Astrocyte (in vitro differentiated cells and primary cell): ENCODE data around the gene RECK. TPM values are rescaled to one million over a fixed set of nuclear protein-coding genes. Genes with fewer than 3 reads are reported as not detected.

Experiments
- DNase-seq: peaks from one replicate; pipeline ENCODE4 v3.0.0-alpha.2; 2010; ENCODE audit warnings: low read depth
- FAIRE-seq: peaks from 2 replicates; lab custom pipeline; 2011; peaks lifted over from hg19 to GRCh38; lab: Jason Lieb, UNC
- H2AFZ ChIP-seq: 2 replicates; pipeline ENCODE4 v1.6.0; 2012; ENCODE audit warnings: low read depth, low read length, inconsistent platforms
- H3K27ac ChIP-seq: 2 replicates; pipeline ENCODE4 v1.5.1; 2011; ENCODE audit warnings: low read depth, low read length, inconsistent platforms
- H3K27me3 ChIP-seq: 2 replicates; pipeline ENCODE4 v1.6.0; 2011; ENCODE audit warnings: low read length, inconsistent platforms; ENCODE audit not compliant: insufficient read depth
- H3K36me3 ChIP-seq: 2 replicates; pipeline ENCODE4 v1.5.1; 2011; ENCODE audit warnings: low read length, inconsistent platforms; ENCODE audit not compliant: insufficient read depth
- H3K4me1 ChIP-seq: 2 replicates; pipeline ENCODE4 v1.5.1; 2011; ENCODE audit warnings: low read length, inconsistent platforms; ENCODE audit not compliant: insufficient read depth
- H3K4me2 ChIP-seq: 2 replicates; pipeline ENCODE4 v1.6.0; 2012; ENCODE audit warnings: low read length, inconsistent platforms
- H3K4me3 ChIP-seq: 2 replicates; pipeline ENCODE4 v1.5.1; 2011; ENCODE audit warnings: low read depth, mild to moderate bottlenecking, low read length, inconsistent platforms; ENCODE audit not compliant: insufficient read depth
- H3K79me2 ChIP-seq: 2 replicates; pipeline ENCODE4 v1.6.0; 2012; ENCODE audit warnings: mild to moderate bottlenecking, low read length, inconsistent platforms; ENCODE audit not compliant: insufficient read depth
- H3K9ac ChIP-seq: 2 replicates; pipeline ENCODE4 v1.6.0; 2012; ENCODE audit warnings: mild to moderate bottlenecking, low read length, inconsistent platforms
- H3K9me3 ChIP-seq: 2 replicates; pipeline ENCODE4 v1.5.1; 2012; ENCODE audit warnings: low read depth, mild to moderate bottlenecking, low read length, inconsistent platforms; ENCODE audit not compliant: insufficient read depth
- H4K20me1 ChIP-seq: 2 replicates; pipeline ENCODE4 v1.6.0; 2012; ENCODE audit warnings: low read length, inconsistent platforms; ENCODE audit not compliant: insufficient read depth
- H3K27ac Mint-ChIP-seq: one replicate; pipeline ENCODE4 v1.8.0; 2021; ENCODE audit warnings: mild to moderate bottlenecking, mixed read lengths; ENCODE audit not compliant: unreplicated experiment
- H3K27me3 Mint-ChIP-seq: one replicate; pipeline ENCODE4 v1.8.0; 2021; ENCODE audit warnings: low read depth, mixed read lengths; ENCODE audit not compliant: unreplicated experiment
- H3K36me3 Mint-ChIP-seq: one replicate; pipeline ENCODE4 v1.8.0; 2021; ENCODE audit warnings: low read depth, mixed read lengths; ENCODE audit not compliant: unreplicated experiment
- H3K4me1 Mint-ChIP-seq: one replicate; pipeline ENCODE4 v1.8.0; 2021; ENCODE audit warnings: low read depth, mixed read lengths; ENCODE audit not compliant: unreplicated experiment
- H3K4me3 Mint-ChIP-seq: one replicate; pipeline ENCODE4 v1.8.0; 2021; ENCODE audit warnings: mild to moderate bottlenecking, moderate library complexity, mixed read lengths; ENCODE audit not compliant: unreplicated experiment
- H3K9me3 Mint-ChIP-seq: one replicate; pipeline ENCODE4 v1.8.0; 2021; ENCODE audit warnings: mild to moderate bottlenecking, mixed read lengths; ENCODE audit not compliant: unreplicated experiment
- CTCF ChIP-seq: IDR thresholded peaks from 2 replicates; pipeline ENCODE4 v1.5.1; 2011; ENCODE audit warnings: low read depth, mild to moderate bottlenecking, inconsistent platforms, low read length, moderate library complexity; ENCODE audit not compliant: insufficient read depth
- EZH2 ChIP-seq: IDR thresholded peaks from 2 replicates; pipeline ENCODE4 v1.6.1; 2012; ENCODE audit warnings: mild to moderate bottlenecking, low read length, inconsistent platforms; ENCODE audit not compliant: insufficient read depth
- total RNA-seq: library from RNA; stranded (reverse); gene quantifications from 2 replicates; pipeline ENCODE4 v1.2.1, GENCODE V29; 2021

Gene RECK
- total RNA-seq, 1 donor from 2014 or later, result 21.6 TPM

- no peak overlapping the region for H3K4me2 ChIP-seq
- H3K4me3 ChIP-seq, result no peak overlapping the region
- H2AFZ ChIP-seq, result no peak overlapping the region
- peaks cover 24% of the 10 kb centered on the region for H3K36me3 ChIP-seq
- H3K27ac ChIP-seq, result no peak overlapping the region
- TF ChIP-seq EZH2, result no peak
- TF ChIP-seq CTCF, result no peak
- Mint-ChIP-seq H3K9me3 (no peaks in the 10 kb centered on the region), H3K4me3 (no peak overlapping the region), H3K36me3 (peaks cover 33% of the 10 kb centered on the region), H3K4me1 (peaks cover 18% of the 10 kb centered on the region), H3K27me3 (no peaks in the 10 kb centered on the region), H3K27ac (no peak overlapping the region)
- H4K20me1 ChIP-seq, result no peaks in the 10 kb centered on the region
- H3K27me3 ChIP-seq, result no peaks in the 10 kb centered on the region
- no peak overlapping the region for H3K9ac ChIP-seq
- no peaks in the 10 kb centered on the region for H3K79me2 ChIP-seq
- no peak for FAIRE-seq
- DNase-seq, result no peak
- H3K4me1 ChIP-seq, result peaks cover 3% of the 10 kb centered on the region
- no peaks in the 10 kb centered on the region for H3K9me3 ChIP-seq
These were observed 84.0 kb downstream of the RECK start for GRCh38 chr9:36120705-36121104.

- no peak overlapping the region for H3K9ac ChIP-seq
- no peak overlapping the region for H3K27ac ChIP-seq
- no peaks in the 10 kb centered on the region for H3K27me3 ChIP-seq
- no peaks in the 10 kb centered on the region for H3K27me3 Mint-ChIP-seq
- DNase-seq (no peak), FAIRE-seq (no peak)
- no peaks in the 10 kb centered on the region for H3K4me1 ChIP-seq
- no peak overlapping the region for H3K4me3 Mint-ChIP-seq
- H4K20me1 ChIP-seq, result no peaks in the 10 kb centered on the region
- peaks cover 12% of the 10 kb centered on the region for H3K4me1 Mint-ChIP-seq
- TF ChIP-seq CTCF (no peak), EZH2 (no peak)
- no peak overlapping the region for H3K27ac Mint-ChIP-seq
- no peak overlapping the region for H3K4me3 ChIP-seq
- H3K36me3 ChIP-seq, result peaks cover 24% of the 10 kb centered on the region
- H3K9me3 ChIP-seq, result no peaks in the 10 kb centered on the region
- H3K4me2 ChIP-seq, result no peak overlapping the region
- peaks cover 38% of the 10 kb centered on the region for H3K36me3 Mint-ChIP-seq
- no peaks in the 10 kb centered on the region for H3K9me3 Mint-ChIP-seq
- no peaks in the 10 kb centered on the region for H3K79me2 ChIP-seq
- no peak overlapping the region for H2AFZ ChIP-seq
These were observed 85.3 kb downstream of the RECK start for GRCh38 chr9:36121971-36122370.

GRCh38 chr9:36123515-36123914, 86.8 kb downstream of the RECK start:
- TF ChIP-seq CTCF (no peak), EZH2 (no peak)
- FAIRE-seq (no peak), DNase-seq (no peak)
- H3K4me3 Mint-ChIP-seq, result no peak overlapping the region
- H3K4me2 ChIP-seq, result no peak overlapping the region
- no peak overlapping the region for H3K9ac ChIP-seq
- peaks cover 34% of the 10 kb centered on the region for H3K36me3 Mint-ChIP-seq
- no peak overlapping the region for H2AFZ ChIP-seq
- no peaks in the 10 kb centered on the region for H3K9me3 ChIP-seq
- H3K27me3 Mint-ChIP-seq, result no peaks in the 10 kb centered on the region
- no peaks in the 10 kb centered on the region for H3K4me1 ChIP-seq
- no peak overlapping the region for H3K4me3 ChIP-seq
- H3K27me3 ChIP-seq, result no peaks in the 10 kb centered on the region
- H3K27ac Mint-ChIP-seq, result no peak overlapping the region
- no peaks in the 10 kb centered on the region for H4K20me1 ChIP-seq
- H3K27ac ChIP-seq, result no peak overlapping the region
- peaks cover 4% of the 10 kb centered on the region for H3K4me1 Mint-ChIP-seq
- no peaks in the 10 kb centered on the region for H3K79me2 ChIP-seq
- no peaks in the 10 kb centered on the region for H3K9me3 Mint-ChIP-seq
- H3K36me3 ChIP-seq, result peaks cover 21% of the 10 kb centered on the region
